ENCODE measurements around the gene SLC6A3.

SLC6A3 gene

DNA sequence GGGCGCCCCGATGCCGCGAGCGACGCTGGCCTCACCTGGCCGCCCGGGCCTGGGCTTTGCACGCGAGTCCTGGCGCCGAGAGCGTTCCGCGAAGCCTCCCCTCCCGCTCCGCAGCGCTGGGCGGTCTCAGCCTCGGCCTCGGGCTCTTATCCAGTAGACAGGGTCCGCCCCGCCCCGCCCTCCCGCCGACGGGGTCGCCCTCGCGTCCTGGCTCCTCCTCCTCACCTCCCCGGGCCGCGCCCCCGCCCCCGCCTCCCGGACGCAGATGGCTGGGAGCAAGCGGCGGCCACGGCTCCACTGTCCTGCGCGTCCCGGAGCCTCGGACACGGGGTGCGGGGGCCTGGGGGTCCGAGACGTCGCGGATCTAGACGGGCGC, at the start of gene SLC6A3:
Gene SLC6A3 (minus strand): TSS at position 128 of the 376 bp plus-strand sequence. CDS start 2,243 bp downstream, outside the sequence.
- DNase-seq = peak; percentile 47

DNA sequence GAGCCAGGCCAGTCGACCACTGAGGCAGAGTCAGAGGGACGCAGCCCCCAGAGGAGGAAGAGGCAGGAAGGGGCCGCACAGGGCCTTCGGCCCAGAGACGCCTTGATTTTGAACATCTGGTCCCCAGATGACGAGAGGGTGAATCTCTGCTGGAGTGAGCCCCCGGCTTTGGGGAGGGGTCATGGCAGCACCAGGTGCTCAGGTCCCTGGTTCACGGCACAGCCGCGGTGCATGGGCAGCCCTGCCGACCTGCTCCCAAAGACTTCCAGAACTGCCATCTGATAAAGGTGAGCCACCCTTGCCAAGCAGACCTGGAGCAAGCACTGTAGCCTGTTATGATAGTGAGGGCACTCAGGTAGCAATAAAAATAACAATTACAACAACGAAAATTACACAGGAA, 48.7 kb upstream of the SLC6A3 start:
- DNase-seq = no peak

DNA sequence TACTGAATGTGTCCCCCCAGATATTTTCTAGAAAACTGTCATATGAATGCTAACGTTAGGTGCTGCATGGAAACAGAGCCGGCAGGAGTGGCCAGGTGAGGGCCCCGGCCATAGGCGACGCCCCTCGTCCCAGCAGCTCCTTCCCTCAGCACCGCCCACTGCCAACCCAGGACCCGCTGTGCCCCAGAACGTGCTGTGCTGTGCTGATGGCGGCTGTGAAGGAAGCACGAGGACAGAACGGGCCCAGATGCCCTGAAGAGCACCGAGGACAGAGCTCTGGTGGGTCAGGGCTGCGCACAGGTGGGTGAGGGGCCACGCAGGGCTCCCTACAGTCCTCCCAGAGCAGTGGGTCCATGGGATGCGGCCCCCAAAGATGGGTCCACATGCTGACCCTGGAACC, 48.2 kb upstream of the SLC6A3 start:
- DNase-seq = no peak

DNA sequence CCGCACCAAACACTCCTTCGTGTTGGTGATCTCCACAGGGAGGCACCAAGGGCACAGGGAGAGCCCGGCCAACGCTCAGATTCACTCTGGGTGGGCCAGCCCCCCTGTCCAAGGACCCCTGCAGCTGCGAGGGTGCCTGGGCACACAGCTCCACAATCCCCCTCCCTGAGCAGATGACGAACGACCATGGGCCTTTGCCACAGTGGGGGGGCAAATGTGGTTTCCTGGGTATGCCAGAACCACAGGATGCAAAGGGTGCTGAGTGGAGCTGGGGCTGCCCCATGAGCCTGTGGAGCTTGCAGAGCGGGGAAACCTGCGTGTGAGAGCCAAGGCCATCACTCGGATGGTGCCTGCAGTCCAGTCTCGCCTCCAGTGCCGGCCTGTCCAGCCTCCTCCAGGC, 47.5 kb upstream of the SLC6A3 start:
- DNase-seq = no peak

DNA sequence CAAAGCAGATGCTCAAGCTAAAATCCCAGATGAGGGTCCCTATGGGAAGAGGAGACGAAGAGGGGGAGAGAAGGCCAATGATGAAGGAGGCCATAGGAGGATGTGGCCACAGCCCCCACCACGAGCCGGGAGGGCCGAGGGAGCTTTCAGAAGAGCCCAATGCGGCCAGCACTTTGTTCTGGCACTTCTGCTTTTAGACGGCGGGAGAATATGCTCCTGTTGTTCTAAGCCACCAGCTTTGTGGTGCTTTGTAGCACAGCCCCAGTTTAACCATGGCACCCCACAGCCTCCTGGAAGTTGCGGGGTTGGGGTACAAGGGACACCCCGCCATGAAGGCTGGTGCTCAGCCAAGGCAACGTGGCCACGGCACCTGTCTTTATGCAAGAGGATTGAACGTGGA, 45.1 kb upstream of the SLC6A3 start:
- no peak for DNase-seq

DNA sequence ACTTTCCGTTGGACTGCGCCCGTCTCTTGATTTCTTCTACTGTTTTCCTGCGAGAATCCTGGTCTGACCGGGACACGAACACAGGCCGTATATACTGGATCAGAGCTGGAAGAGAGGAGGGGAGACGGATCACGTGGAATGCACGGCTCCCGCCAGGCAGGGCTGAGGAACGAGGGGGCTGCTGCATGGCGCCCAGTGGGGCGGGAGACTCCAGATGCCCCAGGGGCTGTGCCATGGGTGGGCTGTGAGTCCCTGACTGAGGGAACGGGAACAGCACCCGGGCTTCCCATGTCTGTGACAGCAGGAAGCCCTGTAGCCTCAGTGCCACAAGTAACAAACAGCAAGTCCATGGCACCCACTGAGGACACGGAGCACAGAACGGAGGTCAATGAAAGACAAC, 44.5 kb upstream of the SLC6A3 start:
- no peak for DNase-seq

DNA sequence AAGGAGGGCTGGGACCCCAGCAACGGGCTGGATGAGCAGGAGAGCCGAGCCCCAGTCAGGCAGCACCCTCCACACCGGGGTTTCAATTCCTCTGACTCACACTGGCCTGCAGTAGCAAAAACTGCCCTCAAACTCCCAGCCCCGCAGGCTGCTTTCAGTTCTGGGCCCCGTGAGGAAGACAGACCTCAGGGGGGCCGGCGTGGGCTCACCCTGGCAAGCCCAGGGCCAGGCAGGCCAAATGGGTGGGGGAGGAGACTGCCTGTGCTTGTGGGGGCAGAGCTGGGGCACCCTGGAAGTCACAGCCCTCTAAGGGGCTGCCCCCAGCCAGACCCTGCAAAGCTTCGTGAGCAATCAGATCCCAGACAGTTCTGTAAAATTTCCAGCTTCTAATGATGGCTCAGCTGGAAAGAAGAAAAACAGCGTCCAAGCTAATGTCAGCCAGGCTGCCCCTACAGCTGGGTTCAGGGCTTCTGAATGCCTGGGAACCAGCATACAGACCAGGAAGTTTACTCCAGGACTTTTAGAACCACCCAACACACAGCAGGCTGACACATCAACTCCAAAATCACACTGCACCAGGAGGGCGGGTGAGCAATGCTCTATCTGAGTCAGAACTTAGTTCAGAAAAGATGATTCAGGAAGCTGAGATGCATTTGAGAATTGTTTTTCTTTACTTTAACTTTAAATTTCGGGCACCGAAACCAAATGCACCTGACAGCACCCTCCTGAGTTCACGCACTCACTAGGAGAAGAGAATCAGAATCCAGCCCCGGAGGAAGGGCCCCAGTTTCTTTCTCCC, 43.8 kb upstream of the SLC6A3 start:
- no peak for DNase-seq

DNA sequence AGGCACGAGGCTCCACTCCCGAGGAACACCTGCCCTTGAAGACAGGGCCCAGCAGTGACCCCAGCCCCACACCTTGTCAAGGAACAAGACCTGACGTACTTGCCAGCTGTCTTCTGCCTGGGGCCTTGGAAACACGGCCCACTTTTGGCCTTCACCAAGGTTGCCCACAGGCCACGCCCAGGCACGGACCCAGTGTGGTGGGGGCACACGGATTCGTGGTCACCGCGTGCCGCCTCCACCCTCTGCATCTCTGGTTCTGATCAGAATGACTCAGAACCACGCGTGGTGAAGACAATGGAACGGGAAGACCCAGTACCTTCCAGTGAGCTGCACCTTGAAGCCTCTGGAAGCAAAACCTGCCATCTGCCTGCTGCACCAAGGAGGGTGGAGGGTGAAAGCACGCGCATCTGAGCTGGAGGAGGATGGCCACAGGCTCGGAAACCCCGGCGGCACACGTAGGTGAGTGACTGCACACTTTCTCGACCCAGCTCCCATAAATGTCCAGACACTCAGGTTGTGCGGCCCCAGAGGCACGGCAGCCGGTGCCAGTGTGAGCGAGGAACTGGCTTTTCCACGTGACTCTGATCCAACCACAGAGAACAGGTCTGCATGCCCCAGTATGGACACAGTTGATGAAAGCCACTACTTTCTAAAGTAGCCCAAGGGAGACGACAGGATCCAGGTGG, 42.0 kb upstream of the SLC6A3 start:
- no peak for DNase-seq

DNA sequence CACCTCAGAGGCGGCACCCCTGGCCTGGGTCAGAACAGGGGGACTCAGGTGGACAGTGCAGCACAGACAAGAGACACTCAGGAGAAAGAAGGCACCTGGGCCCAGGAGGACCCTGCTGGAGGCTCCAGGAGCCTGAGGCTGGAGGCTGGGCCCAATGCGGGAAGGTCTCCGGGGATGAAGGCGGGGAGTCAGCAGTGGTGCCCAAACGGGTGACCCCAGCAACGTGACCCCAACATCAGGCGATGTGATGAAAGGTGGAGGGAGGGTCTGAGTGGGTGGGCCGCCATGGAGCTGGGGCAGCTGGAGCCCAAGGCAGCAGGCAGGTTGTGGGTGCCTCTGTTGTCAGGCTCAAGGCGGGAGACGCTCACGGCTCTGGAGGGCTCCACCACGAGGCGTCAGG, 41.0 kb upstream of the SLC6A3 start:
- no peak for DNase-seq

DNA sequence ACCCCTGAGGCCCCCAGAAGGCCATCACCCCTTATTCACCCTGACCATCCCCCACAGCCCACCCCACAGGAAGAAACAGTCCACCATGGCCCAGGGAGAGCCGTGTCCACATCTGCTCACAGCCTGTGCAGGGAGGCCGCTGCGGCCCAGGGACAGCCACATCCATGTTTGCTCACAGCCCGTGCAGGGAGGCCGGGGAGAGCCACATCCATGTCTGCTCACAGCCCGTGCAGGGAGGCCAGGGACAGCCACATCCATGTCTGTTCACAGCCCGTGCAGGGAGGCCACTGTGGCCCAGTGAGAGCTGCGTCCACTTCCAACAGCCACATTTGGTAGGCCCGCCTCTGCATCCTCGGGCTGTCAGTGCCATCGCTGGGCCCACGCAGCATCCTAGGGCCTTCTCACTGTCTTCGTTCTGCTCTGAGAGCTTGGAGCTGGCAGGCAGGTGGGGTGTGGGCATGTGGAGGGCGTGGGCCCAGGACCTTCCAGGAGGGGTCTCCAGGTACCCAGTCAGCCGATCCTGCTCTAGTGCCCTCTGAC, 40.4 kb upstream of the SLC6A3 start:
- no peak for DNase-seq

DNA sequence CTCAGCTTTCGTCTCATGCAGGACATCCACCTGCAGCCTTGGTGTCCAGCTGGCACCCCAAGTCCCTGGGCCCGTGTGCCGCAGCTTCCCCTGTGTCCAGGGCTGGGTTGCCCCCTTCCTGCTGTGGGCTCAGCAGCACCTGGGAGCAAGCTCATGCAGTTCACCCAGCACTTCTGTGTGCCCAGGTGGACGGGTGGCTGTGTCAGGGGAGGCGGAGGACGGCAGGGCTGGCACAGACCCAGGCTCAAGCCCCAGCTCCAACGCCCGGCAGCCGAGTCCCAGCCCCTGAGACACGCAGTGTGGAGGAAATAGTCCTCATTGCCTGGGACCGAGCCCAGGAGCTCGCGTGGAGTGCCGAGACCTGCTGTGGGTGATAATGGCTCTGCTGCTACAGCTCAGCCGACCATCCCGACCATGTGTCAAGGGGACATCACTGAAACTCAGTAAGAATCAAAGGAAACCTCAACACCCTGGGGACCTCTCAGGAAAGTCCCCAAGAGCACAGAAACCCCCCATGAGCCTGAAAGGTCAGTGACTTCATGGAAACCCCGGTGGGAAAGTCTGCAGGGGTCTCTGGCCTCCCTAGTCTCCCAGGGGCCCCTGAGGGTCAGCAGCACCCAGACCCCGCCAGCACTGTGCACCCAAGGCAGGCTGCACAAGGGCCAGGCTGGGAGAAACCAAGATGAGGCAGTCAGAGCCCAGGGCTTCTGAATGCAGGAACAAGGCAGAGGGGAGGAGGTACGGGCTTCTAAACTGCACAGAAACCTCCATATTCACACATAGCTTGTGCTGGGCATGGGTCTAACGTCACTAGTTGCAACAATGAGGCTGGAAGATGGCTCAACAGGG, 39.7 kb upstream of the SLC6A3 start:
- peak; percentile 58 for DNase-seq

DNA sequence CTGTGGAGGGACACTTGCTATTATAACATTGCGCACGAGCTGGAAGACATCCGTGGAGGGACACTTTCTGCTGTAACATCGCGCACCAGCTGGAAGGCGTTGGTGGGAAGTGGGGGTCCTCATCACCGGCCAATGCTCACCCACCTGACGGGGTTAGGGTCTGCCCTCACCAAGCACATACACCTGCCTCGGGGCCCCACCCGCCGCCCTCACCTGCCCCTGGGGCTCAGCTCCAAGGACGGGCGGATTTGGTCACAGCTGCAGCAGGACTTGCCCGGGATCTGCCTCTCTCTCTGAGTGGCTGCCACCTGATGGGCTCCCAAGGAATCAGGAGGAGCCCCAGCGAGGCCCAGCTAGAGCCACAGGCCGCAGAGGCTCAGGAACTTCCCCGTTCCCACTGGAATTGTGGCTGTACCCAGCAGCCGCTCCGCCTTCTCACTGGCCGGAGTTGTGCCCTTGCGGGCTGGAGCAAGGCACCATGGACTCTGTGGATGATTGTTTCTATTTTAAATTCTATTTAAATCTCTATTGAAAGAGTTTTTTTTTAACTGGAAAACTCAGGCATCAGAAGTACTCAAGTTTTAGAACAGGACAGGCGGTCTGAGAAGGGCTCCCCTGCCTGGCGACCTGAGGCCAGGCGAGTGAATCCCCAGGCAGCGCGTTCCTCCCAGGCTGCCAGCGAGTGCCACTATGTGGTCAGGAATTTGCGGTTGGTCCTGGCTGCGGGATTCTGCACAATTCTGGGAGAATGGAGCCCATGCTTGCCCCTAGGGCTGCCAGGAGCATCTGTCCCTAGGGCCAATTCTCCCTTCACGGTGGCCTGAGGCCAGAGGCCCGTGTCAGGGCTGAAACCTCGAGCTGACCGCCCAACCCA, 38.9 kb upstream of the SLC6A3 start:
- no peak for DNase-seq

DNA sequence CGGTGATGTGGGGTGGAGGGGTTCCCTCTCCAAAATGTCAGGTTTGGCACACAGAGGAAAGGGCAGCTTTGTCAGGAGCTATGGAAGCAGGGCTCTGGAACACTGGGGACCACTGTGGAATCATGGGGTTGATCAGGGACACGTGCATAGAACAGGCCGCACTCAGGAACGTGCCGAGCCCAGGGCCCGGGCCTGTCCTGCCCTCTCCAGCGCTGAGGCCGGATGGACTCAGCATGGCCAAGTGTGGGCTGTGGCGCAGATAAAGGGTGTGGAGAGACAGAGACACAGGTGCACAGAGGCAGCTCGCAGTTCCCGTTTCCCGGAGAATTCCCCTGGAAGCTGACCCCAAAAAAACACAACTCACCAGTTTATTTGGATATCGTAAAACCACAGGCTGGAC, 37.8 kb upstream of the SLC6A3 start:
- DNase-seq = no peak

DNA sequence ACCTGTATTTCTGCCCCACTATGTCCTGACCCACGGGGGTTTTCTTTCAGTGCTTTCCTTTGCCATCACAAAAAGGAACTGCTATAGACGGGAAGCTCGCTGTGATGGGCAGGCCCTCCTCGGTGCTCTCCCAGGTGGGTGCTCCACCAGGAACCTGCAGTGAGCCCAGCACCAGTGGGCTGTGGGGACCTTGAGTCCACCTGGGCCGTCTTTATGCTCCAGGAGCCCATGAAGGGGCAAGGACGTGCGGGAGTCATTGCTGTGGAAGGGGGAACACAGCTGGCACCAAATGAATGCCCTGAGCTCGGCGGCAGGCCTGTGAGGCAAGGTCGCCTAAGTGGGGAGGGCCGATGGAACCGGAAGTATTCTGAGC, 36.7 kb upstream of the SLC6A3 start:
- no peak for DNase-seq

DNA sequence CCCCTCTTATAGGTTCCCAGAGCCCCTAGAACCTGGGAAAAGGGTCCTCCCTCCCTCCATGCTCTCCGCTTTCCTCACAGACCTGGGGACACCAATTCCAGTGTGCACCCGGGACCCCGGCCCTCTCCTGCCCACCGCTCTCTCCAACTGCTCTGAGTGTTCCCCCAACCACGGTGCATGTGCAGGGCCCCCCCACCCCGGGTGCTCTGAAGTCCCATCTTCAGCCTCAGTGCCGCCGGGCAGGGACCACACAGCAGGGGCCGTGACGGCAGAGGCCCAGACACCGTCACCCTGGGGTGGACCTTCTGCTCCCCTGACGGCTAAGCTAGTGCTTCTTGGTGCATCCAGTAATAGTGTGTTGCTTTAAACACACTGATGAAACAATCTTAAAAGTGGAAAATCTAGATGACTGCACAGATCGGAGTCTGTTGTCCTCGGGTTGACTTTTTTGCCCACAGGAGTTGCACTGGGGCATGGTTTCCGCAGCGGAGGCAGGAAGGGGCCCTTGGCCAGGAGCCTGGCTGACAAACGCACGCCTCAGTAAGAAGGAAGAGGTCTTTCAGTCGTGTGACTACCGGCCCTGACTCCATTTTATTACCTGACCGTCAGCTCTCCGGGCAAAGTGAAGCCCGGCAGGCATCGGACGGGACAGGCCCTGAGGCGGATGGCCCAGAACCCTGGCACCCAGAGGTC, 36.2 kb upstream of the SLC6A3 start:
- DNase-seq = no peak

DNA sequence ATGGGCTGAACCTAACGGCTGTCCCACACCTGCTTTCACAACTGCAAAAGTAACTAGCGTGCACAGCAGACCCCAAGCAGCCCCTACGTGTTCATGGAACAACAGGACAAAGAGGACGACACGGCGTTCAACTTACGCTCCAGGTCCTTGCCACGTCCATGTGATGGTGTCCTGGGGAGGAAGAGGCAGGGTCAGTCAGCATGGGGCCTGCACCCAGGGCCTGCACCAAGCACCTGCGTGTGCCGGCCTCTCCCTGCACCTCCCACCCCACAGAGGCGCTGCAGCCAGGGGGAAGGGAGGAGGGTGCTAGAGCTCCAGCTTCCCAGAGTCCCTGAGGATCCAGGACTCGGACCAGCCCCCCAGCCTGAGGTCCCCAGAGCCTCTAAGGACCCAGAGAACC, 35.6 kb upstream of the SLC6A3 start:
- no peak for DNase-seq

DNA sequence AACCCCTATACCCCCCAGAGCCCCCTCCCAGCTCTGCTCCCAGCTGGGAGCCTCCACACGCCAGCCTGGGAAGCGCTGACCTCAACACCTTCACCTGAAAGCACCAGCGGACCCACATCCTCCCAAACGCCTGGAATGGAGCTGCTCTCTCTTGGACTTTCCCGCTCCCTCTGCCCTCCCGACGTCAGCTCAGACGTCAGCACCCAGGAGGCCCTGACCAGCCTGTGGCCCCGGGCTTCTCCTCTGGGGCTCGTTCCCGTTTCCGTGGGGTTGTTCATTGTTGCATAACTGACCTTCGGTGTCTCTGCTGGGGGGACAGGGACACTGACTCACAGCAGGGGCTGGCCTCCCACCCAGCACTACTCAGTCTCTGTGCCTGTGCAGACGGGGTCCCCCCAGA, 35.0 kb upstream of the SLC6A3 start:
- peak; percentile 81 for DNase-seq

DNA sequence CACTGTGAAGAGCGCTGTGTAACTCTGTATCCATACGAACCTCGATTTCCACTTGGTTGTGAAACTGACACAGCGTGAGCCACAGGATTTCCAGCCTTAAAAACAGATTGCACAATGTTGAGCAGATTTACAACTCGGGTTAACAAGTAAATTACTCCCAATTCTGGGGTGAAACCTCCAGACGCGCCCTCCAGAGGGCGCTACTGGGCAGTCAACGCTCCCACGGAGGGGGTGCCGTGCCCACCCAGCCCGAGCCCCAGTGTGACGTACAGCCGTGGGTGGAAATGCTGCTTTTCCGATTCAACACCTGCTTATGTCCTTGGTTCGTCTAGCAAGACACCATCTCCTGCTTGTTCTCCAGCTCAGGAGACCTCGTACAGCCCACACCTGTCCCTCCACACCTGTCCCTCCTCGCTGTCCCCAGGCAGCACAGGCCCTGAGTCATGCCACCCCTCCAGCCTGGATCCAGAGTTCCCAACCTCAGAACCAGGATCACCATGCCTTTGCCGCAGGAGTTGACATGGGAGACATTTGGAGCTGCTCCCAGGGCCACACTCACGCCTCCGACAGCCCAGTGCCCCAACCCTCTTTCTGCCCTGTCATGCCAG, 34.4 kb upstream of the SLC6A3 start:
- DNase-seq = peak; percentile 75

DNA sequence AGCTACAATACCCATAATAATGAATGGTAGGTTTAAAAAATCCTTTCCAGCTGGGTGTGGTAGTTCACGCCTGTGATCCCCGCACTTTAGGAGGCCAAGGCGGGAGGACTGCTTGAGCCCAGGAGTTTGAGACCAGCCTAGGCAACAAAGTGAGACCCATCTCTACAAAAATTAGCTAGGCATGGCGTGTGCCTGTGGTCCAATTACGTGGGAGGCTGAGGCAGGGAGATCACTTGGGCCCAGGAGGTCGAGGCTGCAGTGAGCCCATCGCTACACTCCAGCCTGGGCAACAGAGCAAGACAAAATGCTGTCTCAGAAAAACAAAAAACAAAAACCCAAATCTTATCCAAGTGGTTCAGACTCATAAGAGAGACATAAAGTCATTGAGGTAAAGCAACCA, 33.8 kb upstream of the SLC6A3 start:
- DNase-seq = no peak

DNA sequence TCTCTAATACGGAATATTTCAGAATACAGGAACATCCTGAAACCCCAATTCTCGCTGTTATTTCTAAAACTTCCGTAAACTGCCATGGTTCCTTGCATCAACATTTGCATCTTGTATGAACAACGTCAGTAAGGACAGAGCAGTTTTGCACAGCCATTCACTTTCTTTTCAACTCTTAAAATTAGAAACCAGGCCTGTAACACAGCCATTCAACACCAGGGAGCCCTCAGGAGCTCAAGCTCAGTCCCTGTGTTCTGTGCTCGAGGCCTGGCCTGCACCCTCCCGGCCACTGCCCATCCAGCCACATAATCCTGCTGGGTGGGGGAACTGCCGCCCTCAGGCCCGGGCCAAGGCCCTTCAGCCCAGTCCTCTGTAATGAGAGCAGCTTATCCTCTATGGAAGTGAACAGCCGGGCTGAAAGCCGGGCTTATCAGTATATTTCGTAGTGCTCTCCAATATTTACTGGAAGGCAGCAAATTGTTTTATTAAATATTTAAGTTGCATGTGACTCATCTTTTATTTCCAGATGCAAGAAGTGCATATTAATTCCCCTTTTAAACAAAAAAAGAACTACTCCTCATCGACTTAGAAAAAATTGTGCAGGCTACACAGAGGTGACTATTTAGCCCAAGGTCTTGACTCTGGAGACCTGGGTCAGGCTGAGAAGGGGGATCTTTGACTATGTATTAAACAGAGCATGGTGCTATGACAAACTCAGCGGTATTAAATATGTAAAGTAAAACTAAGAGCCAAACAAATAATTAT, 33.2 kb upstream of the SLC6A3 start:
- no peak for DNase-seq

DNA sequence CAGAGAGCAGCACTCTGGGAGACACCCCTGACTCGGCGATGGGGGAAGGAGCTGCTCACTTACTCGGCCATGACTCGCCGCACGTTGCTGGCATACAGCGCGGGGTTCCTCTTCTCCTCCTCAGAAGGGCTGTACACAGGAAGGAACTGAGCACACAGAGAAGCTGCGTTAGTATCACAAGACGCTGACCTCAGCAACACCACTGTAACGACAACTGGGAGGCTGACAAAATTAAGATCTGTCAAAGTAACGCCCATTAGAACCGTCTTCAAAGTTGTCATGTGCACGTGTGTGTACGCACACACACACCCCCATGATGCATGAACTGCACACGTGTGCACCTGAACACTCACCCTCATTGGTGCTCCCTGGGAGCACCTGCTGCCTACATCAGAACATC, 32.1 kb upstream of the SLC6A3 start:
- DNase-seq = peak; percentile 76

Measured in CD4-positive, alpha-beta T cell treated with Interferon gamma for 1 hour (primary cell).